Caco-2 (cell line): ENCODE data around the gene TMEM209. TPM values are rescaled to one million over a fixed set of nuclear protein-coding genes. Genes with fewer than 3 reads are reported as not detected.

ENCODE experiments used
- BruUV-seq: library from RNA; stranded (reverse); fragments of 400-500 nt; replicated peaks from 2 replicates; lab custom pipeline; 2021; lab: Mats Ljungman, UMichigan
- CTCF ChIA-PET: fragments of 300-600 bp; sonication (Branson Sonifier 250); formaldehyde crosslinking; loops from one replicate; lab custom pipeline; 2022; ENCODE audit warnings: antibody characterized with exemption; lab: Charles Lee
- POLR2A ChIA-PET: fragments of 300-600 bp; sonication (Branson Sonifier 250); formaldehyde crosslinking; loops from one replicate; lab custom pipeline; 2022; ENCODE audit warnings: antibody characterized with exemption; lab: Charles Lee
- DNase-seq, 2 experiments: peaks; one replicate each; pipeline versions ENCODE4 v3.0.0 to v3.0.0-alpha.2; 2020 to 2022
- H3K27me3 ChIP-seq: replicated peaks from 2 replicates; pipeline ENCODE4 v1.6.0; 2011; ENCODE audit warnings: low read length; ENCODE audit not compliant: control insufficient read depth, insufficient read depth
- H3K36me3 ChIP-seq: 2 replicates; pipeline ENCODE4 v1.5.1; 2011; ENCODE audit warnings: low read length; ENCODE audit not compliant: control insufficient read depth, insufficient read depth
- H3K4me1 ChIP-seq: fragments of 250-450 bp; sonication (Bioruptor Pico); 2 replicates; pipeline ENCODE4 v1.5.1; 2020; ENCODE audit warnings: mild to moderate bottlenecking
- H3K4me3 ChIP-seq: 2 replicates; pipeline ENCODE4 v1.5.1; 2011; ENCODE audit warnings: low read depth, mild to moderate bottlenecking, control low read depth, low read length
- H3K9me3 ChIP-seq: fragments of 250-450 bp; sonication (Bioruptor Pico); 2 replicates; pipeline ENCODE4 v1.5.1; 2020; ENCODE audit warnings: mild to moderate bottlenecking, moderate library complexity
- H3K27ac Mint-ChIP-seq: one replicate; pipeline ENCODE4 v1.8.0; 2022; ENCODE audit warnings: mixed read lengths; ENCODE audit not compliant: unreplicated experiment
- H3K27me3 Mint-ChIP-seq: one replicate; pipeline ENCODE4 v1.8.0; 2022; ENCODE audit warnings: mixed read lengths; ENCODE audit not compliant: insufficient read depth, unreplicated experiment
- H3K36me3 Mint-ChIP-seq: one replicate; pipeline ENCODE4 v1.8.0; 2022; ENCODE audit warnings: mild to moderate bottlenecking, mixed read lengths; ENCODE audit not compliant: insufficient read depth, unreplicated experiment
- H3K4me1 Mint-ChIP-seq: one replicate; pipeline ENCODE4 v1.8.0; 2022; ENCODE audit warnings: low read depth, mixed read lengths; ENCODE audit not compliant: unreplicated experiment
- H3K4me3 Mint-ChIP-seq: one replicate; pipeline ENCODE4 v1.8.0; 2022; ENCODE audit warnings: mild to moderate bottlenecking, moderate library complexity, mixed read lengths; ENCODE audit not compliant: unreplicated experiment
- H3K9me3 Mint-ChIP-seq: one replicate; pipeline ENCODE4 v1.8.0; 2022; ENCODE audit warnings: mixed read lengths; ENCODE audit not compliant: unreplicated experiment
- CTCF ChIP-seq, 2 experiments: fragments of 200-600 bp in 1 of 2; IDR thresholded peaks; 1 replicate in 1 of 2; 2 replicates in 1 of 2; pipeline versions ENCODE4 v1.5.1 to v1.8.0; 2011 to 2022; ENCODE audit warnings: antibody characterized with exemption in 1 of 2, control low read depth in 1 of 2, inconsistent platforms in 1 of 2, low read depth in 1 of 2, low read length in 1 of 2, mild to moderate bottlenecking in 1 of 2, moderate library complexity in 1 of 2; ENCODE audit not compliant: insufficient read depth in 1 of 2, severe bottlenecking in 1 of 2, unreplicated experiment in 1 of 2
- intact Hi-C: fragments of 100-400 bp; cut with micrococcal nuclease; formaldehyde crosslinking; loops from one replicate; pipeline ENCODE4 v1.10.0; 2022; ENCODE audit not compliant: unreplicated experiment
- total RNA-seq: library from RNA; stranded (reverse); gene quantifications from 2 replicates; pipeline ENCODE4 v1.2.3, GENCODE V29; 2022

TMEM209 gene
- total RNA-seq, 1 experiment from 2014 or later, result 34.5 TPM

GRCh38 chr7:130224210-130224609 lies 19.0 kb upstream of the TMEM209 start:
- Histone ChIP-seq H3K27me3 (no peaks in the 10 kb centered on the region), H3K4me3 (no peak overlapping the region), H3K4me1 (no peaks in the 10 kb centered on the region), H3K36me3 (no peaks in the 10 kb centered on the region), H3K9me3 (no peaks in the 10 kb centered on the region)
- Mint-ChIP-seq H3K27me3 (no peaks in the 10 kb centered on the region), H3K36me3 (no peaks in the 10 kb centered on the region), H3K4me1 (peaks cover 6% of the 10 kb centered on the region), H3K27ac (no peak overlapping the region), H3K4me3 (no peak overlapping the region), H3K9me3 (peaks cover 10% of the 10 kb centered on the region)
- TF ChIP-seq CTCF (IDR thresholded peaks at IDR 0.05; ENCODE audit: insufficient read depth in 1 of 2, low read depth in 1 of 2, low read length in 1 of 2, severe bottlenecking in 1 of 2, unreplicated experiment in 1 of 2), result no peak
- POLR2A ChIA-PET, result no interaction called here
- BruUV-seq, result no TSS peak
- no peak for DNase-seq
- CTCF ChIA-PET, result no interaction called here
- intact Hi-C loops, result no loop called here

GRCh38 chr7:130223646-130224045 lies 18.4 kb upstream of the TMEM209 start:
- TF ChIP-seq CTCF (IDR thresholded peaks at IDR 0.05; ENCODE audit: insufficient read depth in 1 of 2, low read depth in 1 of 2, low read length in 1 of 2, severe bottlenecking in 1 of 2, unreplicated experiment in 1 of 2), result no peak
- intact Hi-C loops, result no loop called here
- Histone ChIP-seq H3K27me3 (no peaks in the 10 kb centered on the region), H3K4me3 (no peak overlapping the region), H3K36me3 (no peaks in the 10 kb centered on the region), H3K9me3 (no peaks in the 10 kb centered on the region), H3K4me1 (no peaks in the 10 kb centered on the region)
- Mint-ChIP-seq H3K9me3 (peaks cover 10% of the 10 kb centered on the region), H3K27me3 (no peaks in the 10 kb centered on the region), H3K4me1 (peaks cover 6% of the 10 kb centered on the region), H3K4me3 (no peak overlapping the region), H3K36me3 (no peaks in the 10 kb centered on the region), H3K27ac (no peak overlapping the region)
- CTCF ChIA-PET, result no interaction called here
- DNase-seq, result no peak
- no TSS peak for BruUV-seq
- POLR2A ChIA-PET, result no interaction called here

DNA sequence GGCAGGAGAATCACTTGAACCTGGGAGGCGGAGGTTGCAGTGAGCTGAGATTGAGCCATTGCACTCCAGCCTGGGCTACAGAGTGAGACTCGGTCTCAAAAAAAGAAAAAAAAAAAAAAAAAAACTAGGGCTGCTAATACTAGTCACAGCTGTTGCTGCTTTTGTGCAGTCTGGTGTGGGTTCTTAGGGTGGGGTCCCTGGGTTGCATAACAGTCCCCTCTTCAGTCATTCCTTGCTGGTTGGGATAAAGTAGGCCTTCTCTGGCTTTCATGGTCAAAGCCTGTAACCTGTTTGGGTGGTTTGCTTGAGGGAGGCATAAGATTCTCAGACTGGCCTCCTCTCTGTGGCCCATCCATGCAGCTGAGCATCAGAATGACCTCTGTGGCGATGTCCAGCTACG lies 16.5 kb upstream of the TMEM209 start:
- Histone ChIP-seq H3K4me1 (no peaks in the 10 kb centered on the region), H3K9me3 (no peaks in the 10 kb centered on the region), H3K36me3 (no peaks in the 10 kb centered on the region), H3K4me3 (no peak overlapping the region), H3K27me3 (no peaks in the 10 kb centered on the region)
- H3K9me3 Mint-ChIP-seq, result peaks cover 8% of the 10 kb centered on the region
- no peak for DNase-seq
- H3K4me3 Mint-ChIP-seq, result no peak overlapping the region
- BruUV-seq, result no TSS peak
- intact Hi-C loops, result no loop called here
- peaks cover 6% of the 10 kb centered on the region for H3K4me1 Mint-ChIP-seq
- CTCF ChIA-PET, result no interaction called here
- no peaks in the 10 kb centered on the region for H3K36me3 Mint-ChIP-seq
- no peaks in the 10 kb centered on the region for H3K27me3 Mint-ChIP-seq
- no peak for TF ChIP-seq CTCF (IDR thresholded peaks at IDR 0.05; ENCODE audit: insufficient read depth in 1 of 2, low read depth in 1 of 2, low read length in 1 of 2, severe bottlenecking in 1 of 2, unreplicated experiment in 1 of 2)
- no peak overlapping the region for H3K27ac Mint-ChIP-seq
- POLR2A ChIA-PET, result no interaction called here
